ENCODE measurements around the gene GRIPAP1.

DNA sequence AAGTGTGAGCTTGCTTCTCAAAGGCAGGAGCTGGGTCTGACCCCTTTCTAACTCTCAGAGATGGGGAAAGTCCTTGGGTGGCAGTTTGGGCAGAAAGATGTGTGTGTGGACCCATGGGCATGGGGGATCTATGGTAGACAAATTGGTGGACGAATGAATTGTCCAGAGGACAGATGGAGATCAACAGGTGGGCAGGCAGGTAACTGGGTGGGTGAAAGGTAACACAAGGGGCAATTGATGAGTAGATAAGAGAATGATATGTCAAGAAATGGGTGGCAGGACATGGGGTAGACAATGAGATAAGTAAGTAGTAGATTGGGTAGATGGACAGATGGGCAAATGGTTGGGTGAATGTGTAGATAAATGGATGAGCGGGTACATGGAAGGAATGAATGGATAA lies 27.5 kb downstream of the GRIPAP1 start:
- TF ChIP-seq EZH2phosphoT487 (IDR thresholded peaks at IDR 0.05; ENCODE audit: low read length) (no peak), CTCF (IDR thresholded peaks at IDR 0.05; ENCODE audit: low read length) (no peak)

All from MM.1S (cell line).